NCI-H1105 (cell line): ENCODE measurements around the gene SORL1-AS1.

Source experiments
- DNase-seq: peaks from one replicate; lab custom pipeline; 2025; lab: John Stamatoyannopoulos, UW

SORL1-AS1 gene

GRCh38 chr11:121391914-121392313, 60.9 kb downstream of the SORL1-AS1 start:
- DNase-seq = no peak

DNA sequence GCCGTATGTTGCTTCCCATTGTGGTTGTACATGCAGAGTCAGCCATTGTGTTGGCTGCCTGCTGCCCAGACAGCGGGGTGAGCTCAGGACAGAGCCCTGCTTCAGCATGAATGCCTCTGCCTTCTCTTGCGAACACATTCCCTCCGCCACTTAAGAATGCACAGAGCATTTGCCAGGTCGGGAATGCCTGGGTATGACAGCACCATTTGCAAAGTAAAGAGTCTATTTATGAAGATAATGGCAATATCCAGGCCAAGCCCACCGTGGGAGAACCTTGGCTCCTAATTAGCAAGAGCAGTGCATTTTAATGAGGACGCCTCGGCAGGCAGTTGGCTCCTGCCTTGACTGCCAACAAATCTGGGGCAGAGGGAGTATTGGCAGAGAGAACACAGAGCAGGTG, 63.1 kb downstream of the SORL1-AS1 start:
- DNase-seq = peak; percentile 93
